Thoracic aorta (tissue), 2 donors: Measurements from ENCODE around the gene NFASC. TPM values are rescaled to one million over a fixed set of nuclear protein-coding genes. Genes with fewer than 3 reads are reported as not detected.

Experiments
- ATAC-seq: fragments of 150-250 bp; one replicate; pipeline ENCODE4 v1.8.0; 2017; ENCODE audit warnings: low read depth; ENCODE audit not compliant: insufficient number of reproducible peaks, low FRiP score
- DNase-seq: peaks from one replicate; pipeline ENCODE4 v3.0.0-alpha.2; 2020; ENCODE audit warnings: low spot score
- H3K27ac ChIP-seq, 2 donors: fragments of 200-600 bp; sonication (generic); 1 replicate in 1 of 2; 2 replicates in 1 of 2; pipeline ENCODE4 v1.5.1; 2016; ENCODE audit warnings: mild to moderate bottlenecking in 2 of 2, moderate library complexity in 2 of 2
- H3K27me3 ChIP-seq: fragments of 200-600 bp; sonication (generic); replicated peaks from 2 replicates; pipeline ENCODE4 v1.6.0; 2016; ENCODE audit warnings: mild to moderate bottlenecking; ENCODE audit not compliant: insufficient read depth
- H3K36me3 ChIP-seq: fragments of 200-600 bp; sonication (generic); one replicate; pipeline ENCODE4 v1.5.1; 2016
- H3K4me1 ChIP-seq, 2 donors: fragments of 200-600 bp; sonication (generic); 1 replicate in 1 of 2; 2 replicates in 1 of 2; pipeline versions ENCODE4 v1.5.1 to v1.6.0; 2016; ENCODE audit warnings: low read depth in 2 of 2, mild to moderate bottlenecking in 1 of 2; ENCODE audit not compliant: control insufficient read depth in 1 of 2
- H3K4me3 ChIP-seq: fragments of 200-600 bp; sonication (generic); 2 replicates; pipeline ENCODE4 v1.5.1; 2016; ENCODE audit warnings: mild to moderate bottlenecking
- H3K9me3 ChIP-seq: fragments of 200-600 bp; sonication (generic); 2 replicates; pipeline ENCODE4 v1.5.1; 2016
- CTCF ChIP-seq: fragments of 200-600 bp; sonication (generic); IDR thresholded peaks from one replicate; pipeline ENCODE4 v1.5.1; 2019; ENCODE audit warnings: antibody characterized with exemption
- total RNA-seq, 2 donors: library from RNA; depleted of rRNA; stranded (reverse); fragments of >200 nt; gene quantifications; one replicate each; pipeline versions ENCODE4 v1.1.0 to v1.2.3, GENCODE V29; 2016

Gene NFASC
- total RNA-seq, 2 donors from 2014 or later: 26.2 to 29.5 TPM

- TF ChIP-seq CTCF: no peak
- no peaks in the 10 kb centered on the region for H3K27me3 ChIP-seq
- no peak for DNase-seq
- no peak overlapping the region for H3K27ac ChIP-seq
- no peak overlapping the region for H3K4me3 ChIP-seq
- no peaks in the 10 kb centered on the region for H3K36me3 ChIP-seq
- no peaks in the 10 kb centered on the region for H3K9me3 ChIP-seq
- ATAC-seq: no peak
- no peaks in the 10 kb centered on the region for H3K4me1 ChIP-seq
These were observed 157.7 kb downstream of the NFASC start for GRCh38 chr1:205028390-205028789.

GRCh38 chr1:205028924-205029323 is 158.3 kb downstream of the NFASC start:
- H3K4me1 ChIP-seq: no peaks in the 10 kb centered on the region
- no peaks in the 10 kb centered on the region for H3K27me3 ChIP-seq
- no peak for DNase-seq
- H3K9me3 ChIP-seq: no peaks in the 10 kb centered on the region
- no peak overlapping the region for H3K4me3 ChIP-seq
- H3K36me3 ChIP-seq: no peaks in the 10 kb centered on the region
- TF ChIP-seq CTCF: no peak
- no peak for ATAC-seq
- no peak overlapping the region for H3K27ac ChIP-seq

GRCh38 chr1:205030241-205030640 is 159.6 kb downstream of the NFASC start:
- no peak for TF ChIP-seq CTCF
- no peaks in the 10 kb centered on the region for H3K27me3 ChIP-seq
- H3K27ac ChIP-seq: no peak overlapping the region
- ATAC-seq (no peak), DNase-seq (no peak)
- no peaks in the 10 kb centered on the region for H3K4me1 ChIP-seq
- no peaks in the 10 kb centered on the region for H3K36me3 ChIP-seq
- no peak overlapping the region for H3K4me3 ChIP-seq
- no peaks in the 10 kb centered on the region for H3K9me3 ChIP-seq

GRCh38 chr1:205030896-205031295 is 160.2 kb downstream of the NFASC start:
- Histone ChIP-seq H3K9me3 (no peaks in the 10 kb centered on the region), H3K4me3 (no peak overlapping the region), H3K36me3 (no peaks in the 10 kb centered on the region), H3K27ac (no peak overlapping the region), H3K27me3 (no peaks in the 10 kb centered on the region), H3K4me1 (no peaks in the 10 kb centered on the region)
- TF ChIP-seq CTCF: no peak
- ATAC-seq: no peak
- DNase-seq: no peak

GRCh38 chr1:205032508-205032907 is 161.8 kb downstream of the NFASC start:
- TF ChIP-seq CTCF: no peak
- H3K4me3 ChIP-seq: no peak overlapping the region
- no peaks in the 10 kb centered on the region for H3K36me3 ChIP-seq
- H3K27me3 ChIP-seq: no peaks in the 10 kb centered on the region
- H3K4me1 ChIP-seq: no peaks in the 10 kb centered on the region
- no peaks in the 10 kb centered on the region for H3K9me3 ChIP-seq
- no peak overlapping the region for H3K27ac ChIP-seq
- DNase-seq (no peak), ATAC-seq (no peak)
